ENCODE measurements around the gene ABCD4.
A peak's percentile ranks its signal among the peaks of the same experiment; 100 is the strongest.

The ABCD4 gene

GRCh38 chr14:74257941-74258763, 44.6 kb downstream of the ABCD4 start:
- peak; percentile 87 for DNase-seq

GRCh38 chr14:74257078-74257940, 45.4 kb downstream of the ABCD4 start:
- DNase-seq: peak; percentile 88

- DNase-seq: peak; percentile 57
These were observed 47.5 kb downstream of the ABCD4 start for GRCh38 chr14:74255281-74255680.

DNA sequence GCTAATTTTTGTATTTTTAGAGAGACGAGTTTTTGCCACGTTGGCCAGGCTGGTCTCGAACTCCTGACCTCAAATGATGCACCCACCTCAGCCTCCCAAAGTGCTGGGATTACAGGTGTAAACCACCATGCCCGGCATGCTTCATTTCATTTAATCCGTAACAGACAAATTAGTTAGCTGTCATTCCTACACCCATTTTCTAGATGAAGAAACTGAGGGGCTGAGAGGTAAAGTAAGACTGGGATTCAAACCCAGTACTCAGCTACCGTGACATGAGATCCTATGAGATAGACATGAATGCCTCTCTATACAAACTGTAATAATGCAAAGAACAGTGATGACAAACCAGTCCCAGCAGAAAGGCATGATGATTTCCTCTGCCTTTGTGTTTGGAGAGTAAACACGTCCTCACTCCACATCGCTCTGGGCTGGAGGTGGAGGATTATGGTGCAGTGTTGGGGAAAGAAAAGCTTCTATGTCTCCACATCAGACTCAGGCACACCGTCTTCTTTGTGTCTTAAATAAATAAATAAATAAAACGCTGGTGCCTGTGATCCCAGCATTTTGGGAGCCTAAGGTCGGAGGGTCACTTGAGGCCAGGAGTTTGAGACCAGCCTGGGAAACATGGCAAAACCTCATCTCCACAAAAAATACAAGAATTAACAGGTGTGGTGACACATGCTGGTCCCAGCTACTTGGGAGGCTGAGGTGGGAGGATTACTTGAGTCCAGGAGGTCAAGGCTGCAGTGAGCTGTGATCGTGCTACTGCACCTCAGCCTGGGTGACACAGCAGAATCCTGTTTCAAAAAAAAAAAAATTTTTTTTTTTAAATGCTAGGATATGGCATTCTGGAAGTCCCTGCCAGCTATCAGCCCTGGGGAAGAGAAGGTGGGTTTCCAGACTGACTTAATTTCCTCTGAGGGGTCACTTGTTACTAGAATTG, 53.0 kb downstream of the ABCD4 start:
- peak; percentile 33 for DNase-seq

- no peak for DNase-seq
These were observed 54.7 kb downstream of the ABCD4 start for GRCh38 chr14:74248017-74248416.

GRCh38 chr14:74246542-74246941, 56.2 kb downstream of the ABCD4 start:
- no peak for DNase-seq

DNA sequence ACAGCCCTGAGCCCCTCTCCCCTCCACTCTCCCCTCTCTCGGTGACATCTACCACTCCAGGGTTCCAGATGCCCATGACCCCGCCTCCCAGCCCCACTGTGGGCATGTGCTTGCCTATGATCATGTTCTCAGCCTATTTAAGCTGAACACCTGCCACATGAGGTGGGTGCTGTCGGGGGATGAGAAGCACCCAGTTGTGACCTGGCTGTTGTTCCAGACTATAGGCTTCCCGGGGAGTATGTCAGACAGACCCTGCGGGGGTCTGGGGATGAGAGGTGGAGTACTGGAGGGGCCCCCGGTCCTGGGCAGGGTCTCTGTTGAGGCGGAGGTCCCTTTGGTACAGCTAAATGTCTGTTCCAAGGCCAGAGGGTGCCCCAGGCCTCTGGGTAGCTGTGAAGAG, 57.4 kb downstream of the ABCD4 start:
- DNase-seq: no peak

GRCh38 chr14:74244115-74244514, 58.6 kb downstream of the ABCD4 start:
- DNase-seq: peak; percentile 14

GRCh38 chr14:74243051-74243450, 59.7 kb downstream of the ABCD4 start:
- DNase-seq: no peak

DNA sequence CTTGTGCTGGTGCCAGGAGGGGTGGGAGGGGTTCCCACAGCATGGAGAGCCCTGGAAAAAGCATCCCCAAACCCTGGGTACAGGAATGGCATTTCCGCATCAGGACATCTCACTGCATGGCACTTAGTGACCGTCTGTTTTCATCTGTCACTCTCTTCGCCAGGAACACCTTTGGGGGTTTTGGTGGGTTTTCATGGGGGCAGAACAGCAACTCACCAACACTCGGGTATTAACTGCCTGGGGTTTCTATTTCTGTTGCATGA, 60.0 kb downstream of the ABCD4 start:
- DNase-seq: no peak

- no peak for DNase-seq
These were observed 60.5 kb downstream of the ABCD4 start for GRCh38 chr14:74242021-74242779.

DNA sequence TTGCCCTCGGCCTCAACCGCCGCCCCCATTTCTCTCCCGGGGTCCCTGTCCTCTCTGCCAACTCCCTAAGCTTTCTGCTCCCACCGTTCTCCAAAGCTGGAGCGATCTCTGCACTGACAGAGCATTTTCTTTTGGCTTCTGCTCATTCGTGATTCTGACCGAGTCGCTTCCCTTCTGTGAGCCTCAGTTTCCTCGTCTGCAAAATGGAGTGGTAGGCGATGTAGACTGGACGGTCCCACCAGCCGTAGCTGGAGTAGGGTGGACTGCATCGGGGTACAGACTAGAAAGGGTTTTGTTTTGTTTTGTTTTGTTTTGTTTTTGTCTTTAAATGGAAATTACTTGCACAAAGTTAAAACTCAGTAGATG, 61.1 kb downstream of the ABCD4 start:
- no peak for DNase-seq

DNA sequence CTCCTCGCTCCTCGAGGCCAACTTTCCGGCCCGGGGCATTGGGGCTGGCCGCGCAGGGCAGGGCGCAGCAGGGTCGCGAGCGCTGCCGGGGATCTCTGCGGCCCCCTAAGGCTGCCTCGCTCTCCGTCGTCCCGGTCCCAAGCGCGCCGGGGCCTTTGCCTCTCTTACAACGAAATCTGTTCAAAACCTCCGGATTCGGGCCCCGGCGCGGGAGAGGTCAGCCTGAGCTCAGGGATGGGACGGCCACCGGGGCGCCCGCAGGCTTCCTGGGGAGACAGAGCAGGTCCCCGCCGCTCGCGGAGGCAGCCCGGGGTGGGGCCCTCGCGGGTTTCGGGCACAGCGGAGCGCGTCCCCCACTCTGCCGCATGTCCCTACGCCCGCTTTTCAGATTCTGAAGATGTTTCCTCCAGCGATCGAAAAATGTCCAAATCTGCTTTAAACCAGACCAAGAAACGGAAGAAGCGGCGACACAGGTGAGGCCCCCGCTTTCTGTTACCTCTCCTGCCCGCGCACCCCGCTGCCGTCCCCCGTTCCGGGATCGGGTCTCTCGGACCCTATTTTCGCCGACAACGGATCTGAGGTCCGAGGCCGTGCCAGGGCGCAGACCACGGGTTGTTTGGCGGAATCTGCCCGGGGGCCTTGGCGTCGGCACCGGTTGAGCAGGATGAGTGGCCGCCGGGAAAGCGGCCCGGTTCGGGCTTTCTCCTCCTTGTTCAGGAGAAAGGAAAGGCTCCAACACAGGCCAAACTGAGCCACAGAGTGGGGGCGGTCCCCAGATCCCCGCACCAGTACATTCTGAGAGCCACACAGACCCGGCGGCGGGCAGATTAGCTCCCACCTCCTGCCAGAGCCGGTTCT, 61.7 kb downstream of the ABCD4 start:
- peak; percentile 27 for DNase-seq

GRCh38 chr14:74239848-74240793, 62.6 kb downstream of the ABCD4 start:
- DNase-seq: no peak

DNA sequence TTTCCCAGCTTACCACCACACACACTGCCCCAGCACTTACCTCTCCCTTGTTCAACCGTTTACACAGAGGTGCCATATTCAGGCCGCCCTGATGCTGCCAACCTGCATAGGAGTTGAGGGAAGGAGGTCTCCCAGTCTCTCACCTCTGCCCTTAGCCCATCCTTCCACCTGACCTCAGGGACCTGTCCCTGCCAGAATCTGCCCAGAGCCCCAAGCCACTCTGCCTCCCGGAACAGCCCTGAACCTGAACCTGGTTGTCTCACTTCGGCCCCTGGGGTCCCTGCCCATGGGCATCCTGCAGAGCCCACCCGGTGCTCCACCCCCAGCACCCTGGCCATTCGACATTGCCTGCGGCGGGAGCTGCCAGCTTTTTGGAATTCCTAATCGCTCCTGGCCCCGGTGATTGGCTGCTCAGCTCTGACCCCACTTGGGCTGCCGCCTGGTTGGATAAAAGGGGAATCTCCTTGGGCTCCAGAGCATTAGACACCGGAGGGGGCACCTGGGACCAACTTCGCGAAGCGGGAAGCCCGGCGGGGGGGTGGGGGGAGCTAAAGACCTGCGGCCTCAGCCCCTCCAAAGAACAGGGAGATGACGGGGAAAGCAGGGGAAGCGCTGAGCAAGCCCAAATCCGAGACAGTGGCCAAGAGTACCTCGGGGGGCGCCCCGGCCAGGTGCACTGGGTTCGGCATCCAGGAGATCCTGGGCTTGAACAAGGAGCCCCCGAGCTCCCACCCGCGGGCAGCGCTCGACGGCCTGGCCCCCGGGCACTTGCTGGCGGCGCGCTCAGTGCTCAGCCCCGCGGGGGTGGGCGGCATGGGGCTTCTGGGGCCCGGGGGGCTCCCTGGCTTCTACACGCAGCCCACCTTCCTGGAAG, 63.5 kb downstream of the ABCD4 start, which contains the start of gene VSX2:
Gene VSX2 (plus strand): TSS at position 476 of the 874 bp plus-strand sequence. CDS start 113 bp downstream, at position 589.
- DNase-seq: no peak

DNA sequence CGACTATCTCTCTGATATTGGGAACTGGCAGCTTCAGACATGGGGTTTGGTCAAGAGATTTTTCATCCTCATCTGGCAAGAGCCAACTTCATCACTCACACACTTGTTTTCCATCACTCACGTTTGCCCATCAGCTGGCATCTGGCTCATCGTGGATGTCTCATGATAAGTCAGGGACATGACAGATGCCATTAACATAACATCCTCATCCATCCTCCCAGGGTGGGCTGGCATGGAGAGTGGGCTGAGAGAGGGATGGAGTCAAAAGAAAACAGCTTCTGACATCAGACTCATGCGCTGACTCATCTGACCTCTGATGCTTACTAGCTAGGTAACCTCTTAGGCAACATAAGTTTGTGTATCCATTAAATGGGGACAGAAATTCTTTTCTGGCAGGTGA, 65.3 kb downstream of the ABCD4 start:
- DNase-seq: no peak

All from NCI-H69 (cell line).